CD4-positive, alpha-beta T cell treated with Interleukin-6 for 4 hours (primary cell): ENCODE data around the gene ADAM33.

ENCODE experiments used
- DNase-seq: peaks from one replicate; pipeline ENCODE4 v3.0.0-alpha.2; 2020; ENCODE audit warnings: mixed read lengths

ADAM33 gene

GRCh38 chr20:3686867-3687321 lies 5.1 kb upstream of the ADAM33 start:
- no peak for DNase-seq

GRCh38 chr20:3686421-3686820 lies 4.6 kb upstream of the ADAM33 start:
- no peak for DNase-seq

- no peak for DNase-seq
Observed at GRCh38 chr20:3685341-3685740, 3.5 kb upstream of the ADAM33 start.

GRCh38 chr20:3681352-3681930 lies 369 bp downstream of the ADAM33 start:
- no peak for DNase-seq

DNA sequence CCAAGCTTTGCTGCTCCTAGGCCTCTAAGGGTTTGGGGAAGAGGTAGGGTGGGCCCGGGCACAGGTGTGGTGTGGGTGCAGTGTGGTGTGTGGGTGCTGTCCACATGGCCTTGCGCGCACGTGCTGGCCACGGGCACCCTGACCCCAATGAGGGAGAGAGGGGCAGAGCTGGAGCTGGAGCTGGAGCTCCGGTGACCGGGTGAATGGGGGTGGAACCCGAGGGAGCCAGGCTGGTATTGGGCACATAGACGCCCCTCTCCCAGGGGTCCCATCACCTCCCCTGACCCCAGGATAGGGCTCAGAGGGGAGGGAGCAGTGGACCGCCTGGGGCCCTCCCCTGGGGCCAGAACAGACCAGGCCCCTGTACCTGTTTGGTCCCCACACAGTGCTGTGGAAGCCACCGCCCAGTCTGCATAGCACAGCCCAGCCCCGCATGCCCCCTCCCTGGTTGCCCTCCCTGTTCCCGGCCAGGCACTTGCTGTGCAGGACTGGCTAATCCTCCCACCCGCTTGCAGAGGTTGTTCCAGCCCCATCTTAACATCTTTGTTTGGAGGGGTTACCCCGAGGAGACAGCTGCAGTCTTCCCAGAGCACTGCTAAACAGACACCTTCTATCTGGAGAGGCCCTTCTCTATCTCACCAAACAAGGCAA lies 984 bp downstream of the ADAM33 start:
- DNase-seq, result no peak

GRCh38 chr20:3679749-3680700 lies 1.8 kb downstream of the ADAM33 start:
- DNase-seq, result no peak

DNA sequence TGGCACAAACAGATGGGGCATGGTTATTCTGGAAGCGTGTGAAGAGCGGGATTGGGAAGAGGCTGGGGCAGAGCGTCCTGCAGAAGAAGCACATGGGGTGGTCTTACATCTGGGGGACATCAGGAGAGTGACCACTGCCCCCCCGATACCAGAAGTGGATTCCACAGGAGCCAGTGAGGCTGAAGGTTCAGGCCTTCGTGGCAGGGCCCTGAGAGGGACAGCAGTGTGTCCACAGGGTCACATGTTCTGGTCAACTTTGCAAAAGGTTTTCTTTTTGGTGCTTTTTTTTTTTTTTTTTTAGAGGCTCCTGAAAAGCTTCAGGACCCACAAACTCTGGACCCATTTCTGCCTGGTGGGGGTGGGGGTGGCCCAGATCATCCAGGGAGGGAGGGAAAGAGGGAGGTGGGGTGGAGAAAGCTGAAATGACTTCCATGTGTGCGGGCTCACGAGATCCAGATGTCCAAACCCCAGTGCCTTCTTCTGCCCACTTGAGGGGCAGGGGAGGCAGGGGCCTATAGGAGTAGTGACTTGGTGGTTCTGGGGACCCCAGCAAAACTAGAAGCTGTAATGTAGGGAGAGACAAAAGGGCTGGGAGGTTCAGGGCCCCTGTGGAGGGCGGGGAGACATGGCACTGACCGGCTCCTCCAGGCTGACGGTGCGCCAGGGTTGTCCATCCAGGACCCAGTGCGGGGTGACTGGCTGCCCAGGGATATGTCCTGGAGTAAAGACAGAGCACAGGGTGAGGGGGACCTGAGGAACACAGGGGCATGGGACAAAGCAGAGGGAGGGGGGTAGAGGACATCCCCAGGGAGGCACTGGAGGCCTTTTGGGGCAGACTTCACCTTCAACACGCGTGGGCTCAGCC lies 2.7 kb downstream of the ADAM33 start:
- DNase-seq, result no peak

GRCh38 chr20:3678198-3678597 lies 3.6 kb downstream of the ADAM33 start:
- no peak for DNase-seq

DNA sequence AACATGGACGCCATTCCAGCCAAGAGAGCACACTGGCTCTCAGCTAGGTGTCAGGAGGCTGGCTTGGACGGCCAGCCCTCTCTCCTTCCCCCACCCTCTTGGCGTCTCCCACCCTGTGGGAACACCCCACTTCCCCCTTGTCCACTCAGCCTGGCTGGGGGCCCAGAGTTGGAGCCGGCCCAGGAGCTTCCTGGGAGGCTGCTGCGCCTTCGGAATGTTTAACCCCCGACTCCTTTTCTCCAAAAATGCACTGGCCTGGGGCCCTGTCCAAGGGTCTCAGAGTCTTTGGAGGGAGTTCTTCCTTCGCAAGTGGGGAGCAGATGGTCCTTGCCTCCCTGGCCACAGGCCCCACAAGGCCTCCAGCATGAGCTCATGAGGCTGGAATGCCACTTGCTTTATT lies 4.1 kb downstream of the ADAM33 start:
- no peak for DNase-seq

DNA sequence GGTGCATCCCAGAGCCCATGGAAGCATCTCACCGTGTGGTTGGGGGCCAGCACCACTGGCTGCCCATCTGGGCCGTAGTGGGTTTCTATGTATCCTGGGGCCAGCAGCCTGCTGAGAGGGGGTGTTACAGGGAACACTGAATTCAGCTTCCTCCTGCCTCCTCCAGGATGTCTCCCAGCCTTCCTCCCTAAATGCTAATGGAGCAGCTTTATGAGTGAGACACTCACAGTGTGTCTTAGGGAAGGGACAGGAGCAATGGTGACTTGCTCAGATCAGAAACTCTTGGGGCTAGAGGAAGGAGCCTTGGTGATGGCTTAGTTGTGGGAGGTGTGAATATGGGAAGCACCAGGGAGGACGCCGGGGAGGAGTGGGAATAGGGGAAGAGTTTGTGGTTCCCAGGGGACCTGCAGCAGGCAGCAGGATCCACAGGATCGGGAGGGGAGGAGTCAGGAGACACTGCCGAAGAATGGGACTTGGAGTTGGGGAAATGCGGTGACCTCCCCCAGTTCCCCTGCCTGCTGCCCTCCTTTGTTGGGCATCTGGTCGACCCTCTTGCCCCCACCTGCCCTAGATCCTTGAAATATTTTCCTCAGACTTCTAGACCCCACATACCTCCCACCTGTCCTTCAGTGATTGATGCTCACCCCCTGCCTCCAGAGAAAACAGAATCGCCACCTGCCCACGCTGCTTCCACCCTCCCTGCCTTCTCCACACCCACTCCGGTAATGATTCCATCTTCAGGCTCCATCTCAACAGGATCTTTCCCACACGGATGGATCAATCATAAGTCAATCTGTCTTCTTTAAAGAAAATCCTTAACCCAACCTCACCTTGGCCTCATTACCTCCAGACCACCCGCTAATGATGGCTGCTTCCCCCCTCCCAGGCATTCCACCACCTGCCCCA lies 6.6 kb downstream of the ADAM33 start:
- DNase-seq, result no peak

- no peak for DNase-seq
Observed at GRCh38 chr20:3674447-3674846, 7.4 kb downstream of the ADAM33 start.

- no peak for DNase-seq
Observed at GRCh38 chr20:3673221-3674070, 8.4 kb downstream of the ADAM33 start.

GRCh38 chr20:3672547-3673171 lies 9.2 kb downstream of the ADAM33 start:
- no peak for DNase-seq

DNA sequence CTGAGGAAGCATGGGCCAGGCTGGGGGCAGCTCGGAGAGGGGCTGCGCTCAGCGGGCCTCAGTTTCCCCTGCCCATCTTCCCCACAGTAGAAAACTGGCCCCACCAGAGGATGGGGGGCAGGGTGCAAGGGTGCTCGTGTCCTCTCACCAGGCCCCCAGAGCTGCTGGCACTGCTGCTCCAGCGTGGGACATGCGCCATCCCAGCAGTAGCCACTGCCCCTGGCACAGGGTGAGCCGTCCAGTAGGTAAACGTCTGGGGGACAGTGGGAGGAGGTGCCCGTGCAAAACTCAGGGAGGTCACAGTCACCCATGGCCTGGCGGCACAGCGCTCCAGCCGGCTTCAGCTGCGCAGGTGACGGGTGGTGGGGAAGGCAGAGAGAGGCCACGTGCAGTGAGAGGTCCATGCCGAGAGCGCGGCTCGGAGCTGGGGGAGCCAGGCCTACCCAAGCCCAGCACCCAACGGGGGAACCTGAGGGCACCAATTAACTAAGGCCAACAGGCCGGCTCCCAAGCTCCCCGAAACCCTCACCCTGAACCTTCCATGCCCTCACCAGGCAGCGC lies 9.7 kb downstream of the ADAM33 start:
- DNase-seq, result no peak

GRCh38 chr20:3670945-3671344 lies 10.9 kb downstream of the ADAM33 start:
- DNase-seq, result no peak

DNA sequence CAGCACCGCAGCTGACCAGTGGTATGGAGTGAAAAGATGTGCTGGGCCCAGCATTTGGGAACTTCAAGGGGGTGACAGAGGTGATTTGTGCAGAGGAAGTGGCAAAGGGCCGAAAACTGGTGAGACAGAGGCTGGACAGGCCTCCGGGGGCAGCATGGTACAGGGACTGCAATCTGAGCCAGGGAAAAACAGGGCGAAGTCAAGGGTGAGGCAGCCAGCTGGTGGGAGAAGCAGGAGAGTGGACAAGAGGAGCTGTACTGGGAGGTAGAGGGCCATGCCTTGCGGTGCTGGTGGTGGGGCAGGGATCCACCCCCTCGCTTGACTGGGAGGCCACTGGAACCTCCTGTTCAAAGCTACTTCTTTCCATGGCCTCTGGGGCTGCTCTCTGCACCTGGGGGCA lies 11.3 kb downstream of the ADAM33 start:
- no peak for DNase-seq

GRCh38 chr20:3669710-3670367 lies 12.0 kb downstream of the ADAM33 start:
- no peak for DNase-seq

DNA sequence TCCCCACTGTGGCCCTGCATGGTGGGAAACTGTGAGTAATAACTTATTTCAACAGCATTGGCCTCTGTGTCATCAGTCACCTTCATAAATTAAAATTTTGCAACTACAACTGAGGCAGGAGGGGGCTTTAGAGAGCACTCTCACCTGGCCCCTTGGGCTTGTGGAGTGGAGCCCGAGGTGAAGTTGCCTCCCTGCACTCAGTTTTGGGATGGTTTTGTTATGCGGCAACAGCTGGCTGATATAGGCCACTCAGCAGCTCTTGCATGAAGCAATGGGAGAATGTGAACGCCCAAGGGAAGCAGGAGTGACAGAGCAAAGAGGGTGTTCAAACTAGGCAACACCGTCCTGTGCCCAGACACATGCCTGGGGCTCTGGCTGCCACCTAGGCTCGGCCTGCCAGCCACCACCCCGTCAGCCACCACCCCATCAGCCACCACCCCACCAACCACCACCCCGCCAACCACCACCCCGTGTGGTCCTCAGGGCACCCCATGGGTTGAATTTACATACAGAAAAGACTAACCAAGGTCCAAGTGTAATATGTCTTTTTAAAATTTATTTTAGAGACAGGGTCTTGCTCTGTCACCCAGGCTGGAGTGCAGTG lies 14.3 kb downstream of the ADAM33 start:
- DNase-seq, result no peak

DNA sequence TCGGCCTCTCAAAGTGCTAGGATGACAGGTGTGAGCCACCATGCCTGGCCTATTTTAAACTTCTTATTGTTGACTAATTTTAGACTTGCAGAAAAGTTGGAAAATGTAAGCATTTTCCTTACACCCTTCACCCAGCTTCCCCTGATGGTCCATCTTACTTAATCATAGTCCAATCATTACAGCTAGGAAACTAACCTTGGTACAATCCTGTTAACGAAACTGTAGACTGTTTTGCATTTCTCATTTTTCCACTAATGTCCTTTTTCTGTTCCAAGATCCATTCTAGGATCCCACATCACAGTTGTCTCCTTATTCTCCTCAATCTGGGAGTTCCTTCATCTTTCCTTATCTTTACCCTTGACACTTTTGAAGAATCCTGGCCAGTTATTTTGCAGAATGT lies 18.0 kb downstream of the ADAM33 start:
- no peak for DNase-seq
